IPS-20b (cell line): Measurements from ENCODE around the gene ADGRV1.
"Not testable (repeated sequence)": the region's sequence is repeated elsewhere in the genome, so short reads cannot be mapped to it uniquely, and the experiment has no call there.

ENCODE experiments used
- H3K27ac ChIP-seq: one replicate; pipeline ENCODE4 v1.5.1; 2013; ENCODE audit warnings: low read length
- H3K27me3 ChIP-seq: 2 replicates; pipeline ENCODE4 v1.6.1; 2013; ENCODE audit warnings: mild to moderate bottlenecking, low read length, inconsistent platforms; ENCODE audit not compliant: insufficient read depth
- H3K36me3 ChIP-seq: 2 replicates; pipeline ENCODE4 v1.6.1; 2013; ENCODE audit warnings: low read depth, mild to moderate bottlenecking, inconsistent platforms, low read length, moderate library complexity; ENCODE audit not compliant: insufficient read depth
- H3K4me1 ChIP-seq: 2 replicates; pipeline ENCODE4 v1.6.1; 2013; ENCODE audit warnings: mild to moderate bottlenecking, control low read depth, inconsistent platforms, low read length, moderate library complexity; ENCODE audit not compliant: insufficient read depth
- H3K4me3 ChIP-seq: 2 replicates; pipeline ENCODE4 v1.5.1; 2013; ENCODE audit warnings: mild to moderate bottlenecking, low read length, inconsistent platforms
- H3K9ac ChIP-seq: 2 replicates; pipeline ENCODE4 v1.6.1; 2013; ENCODE audit warnings: low read depth, mild to moderate bottlenecking, inconsistent platforms, low read length, moderate library complexity
- H3K9me3 ChIP-seq: 2 replicates; pipeline ENCODE4 v1.6.1; 2013; ENCODE audit warnings: mild to moderate bottlenecking, low read depth, low read length, inconsistent platforms; ENCODE audit not compliant: insufficient read depth

ADGRV1 gene

GRCh38 chr5:90657788-90658187 lies 99.2 kb downstream of the ADGRV1 start:
- peaks cover 66% of the 10 kb centered on the region for H3K36me3 ChIP-seq
- H3K27me3 ChIP-seq = no peaks in the 10 kb centered on the region
- no peak overlapping the region for H3K27ac ChIP-seq
- H3K4me1 ChIP-seq = no peaks in the 10 kb centered on the region
- no peaks in the 10 kb centered on the region for H3K9me3 ChIP-seq
- no peak overlapping the region for H3K4me3 ChIP-seq
- no peak overlapping the region for H3K9ac ChIP-seq

DNA sequence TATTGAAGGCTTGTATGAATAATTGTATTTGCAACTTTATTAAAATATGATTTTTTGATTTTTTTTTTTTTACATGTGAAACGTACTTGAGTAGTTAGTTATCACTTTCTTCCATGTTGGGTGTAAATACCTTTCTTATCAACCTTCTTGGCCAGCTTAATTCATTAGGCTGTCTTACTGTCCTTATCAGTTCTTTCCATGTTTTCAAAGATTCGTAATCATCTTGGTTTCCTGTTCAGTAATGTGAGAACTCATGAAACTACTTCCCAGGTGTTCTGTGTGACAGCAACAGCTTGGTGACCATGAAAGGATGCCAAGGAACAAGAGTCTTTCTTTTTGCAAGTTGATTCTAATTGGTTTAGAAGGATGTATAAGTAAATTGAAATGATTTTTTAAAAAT lies 100.0 kb downstream of the ADGRV1 start:
- Histone ChIP-seq H3K27ac (no peak overlapping the region), H3K27me3 (no peaks in the 10 kb centered on the region), H3K9ac (no peak overlapping the region), H3K4me1 (no peaks in the 10 kb centered on the region), H3K4me3 (no peak overlapping the region), H3K36me3 (peaks cover 58% of the 10 kb centered on the region), H3K9me3 (no peaks in the 10 kb centered on the region)

DNA sequence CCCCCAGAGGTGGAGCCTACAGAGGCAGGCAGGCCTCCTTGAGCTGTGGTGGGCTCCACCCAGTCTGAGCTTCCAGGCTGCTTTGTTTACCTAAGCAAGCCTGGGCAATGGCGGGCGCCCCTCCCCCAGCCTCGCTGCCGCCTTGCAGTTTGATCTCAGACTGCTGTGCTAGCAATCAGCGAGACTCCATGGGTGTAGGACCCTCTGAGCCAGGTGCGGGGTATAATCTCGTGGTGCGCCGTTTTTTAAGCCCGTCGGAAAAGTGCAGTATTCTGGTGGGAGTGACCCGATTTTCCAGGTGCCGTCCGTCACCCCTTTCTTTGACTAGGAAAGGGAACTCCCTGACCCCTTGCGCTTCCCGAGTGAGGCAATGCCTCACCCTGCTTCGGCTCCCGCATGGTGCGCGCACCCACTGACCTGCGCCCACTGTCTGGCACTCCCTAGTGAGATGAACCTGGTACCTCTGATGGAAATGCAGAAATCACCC lies 109.5 kb downstream of the ADGRV1 start:
- not testable (repeated sequence) for H3K27me3 ChIP-seq, H3K9me3 ChIP-seq, H3K4me1 ChIP-seq
- Histone ChIP-seq H3K9ac (peak overlapping the region; percentile 56; the same call in 1 of the 2 replicates), H3K4me3 (peak overlapping the region; percentile 55; the same call in 1 of the 2 replicates), H3K27ac (peak overlapping the region; percentile 47), H3K36me3 (peaks cover 14% of the 10 kb centered on the region)

DNA sequence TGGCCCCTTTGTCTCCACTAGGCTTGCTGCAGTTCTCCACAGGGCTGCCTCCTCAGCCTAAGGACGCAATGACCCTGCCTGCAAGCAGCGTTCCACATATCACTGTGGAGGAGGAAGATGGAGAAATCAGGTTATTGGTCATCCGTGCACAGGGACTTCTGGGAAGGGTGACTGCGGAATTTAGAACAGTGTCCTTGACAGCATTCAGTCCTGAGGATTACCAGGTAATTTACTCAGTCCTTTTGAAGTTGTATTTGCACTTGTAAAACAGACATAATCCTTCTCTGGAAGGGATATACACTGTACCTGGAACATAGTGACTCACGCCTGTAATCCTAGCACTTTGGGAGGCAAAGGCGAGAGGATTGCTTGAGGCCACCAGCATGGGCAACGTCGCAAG lies 116.6 kb downstream of the ADGRV1 start:
- H3K36me3 ChIP-seq = peaks cover 73% of the 10 kb centered on the region
- no peaks in the 10 kb centered on the region for H3K27me3 ChIP-seq
- no peaks in the 10 kb centered on the region for H3K4me1 ChIP-seq
- no peak overlapping the region for H3K27ac ChIP-seq
- no peak overlapping the region for H3K9ac ChIP-seq
- H3K4me3 ChIP-seq = no peak overlapping the region
- no peaks in the 10 kb centered on the region; the same call in 1 of the 2 replicates for H3K9me3 ChIP-seq

GRCh38 chr5:90680921-90681563 lies 122.4 kb downstream of the ADGRV1 start:
- H3K36me3 ChIP-seq = peaks cover 84% of the 10 kb centered on the region
- H3K4me3 ChIP-seq = no peak overlapping the region
- H3K27ac ChIP-seq = no peak overlapping the region
- no peak overlapping the region for H3K9ac ChIP-seq
- H3K9me3 ChIP-seq = no peaks in the 10 kb centered on the region; the same call in 1 of the 2 replicates
- H3K27me3 ChIP-seq = no peaks in the 10 kb centered on the region
- H3K4me1 ChIP-seq = 0 out of 2 replicates have a peak, but pooled peaks cover 7% of the 10 kb centered on the region

DNA sequence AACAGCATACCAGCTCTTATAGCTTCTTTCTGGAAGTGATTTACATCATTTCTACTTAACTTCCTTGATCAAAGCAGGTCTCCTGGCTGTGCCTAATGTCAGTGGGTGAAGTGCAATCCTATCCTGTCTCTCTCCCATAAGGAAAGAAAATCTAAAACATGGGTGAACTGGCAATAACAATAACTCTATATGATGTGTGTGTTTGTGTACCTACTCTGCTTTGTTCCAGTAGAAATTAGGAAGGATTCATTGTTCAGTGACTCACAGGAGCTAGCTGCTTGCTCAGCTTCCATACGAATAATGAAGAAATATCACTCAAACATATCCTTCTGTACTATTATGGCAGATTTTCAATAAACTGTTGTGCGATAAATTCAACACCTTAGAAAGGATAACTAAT lies 123.7 kb downstream of the ADGRV1 start:
- Histone ChIP-seq H3K4me1 (0 out of 2 replicates have a peak, but pooled peaks cover 7% of the 10 kb centered on the region), H3K27me3 (no peaks in the 10 kb centered on the region), H3K9ac (no peak overlapping the region), H3K36me3 (peaks cover 72% of the 10 kb centered on the region), H3K27ac (no peak overlapping the region), H3K9me3 (no peaks in the 10 kb centered on the region), H3K4me3 (no peak overlapping the region)

GRCh38 chr5:90685425-90686022 lies 126.9 kb downstream of the ADGRV1 start:
- peaks cover 61% of the 10 kb centered on the region for H3K36me3 ChIP-seq
- no peaks in the 10 kb centered on the region for H3K27me3 ChIP-seq
- H3K27ac ChIP-seq = no peak overlapping the region
- 0 out of 2 replicates have a peak, but pooled peaks cover 7% of the 10 kb centered on the region for H3K4me1 ChIP-seq
- H3K9ac ChIP-seq = no peak overlapping the region
- H3K9me3 ChIP-seq = no peaks in the 10 kb centered on the region
- no peak overlapping the region for H3K4me3 ChIP-seq

DNA sequence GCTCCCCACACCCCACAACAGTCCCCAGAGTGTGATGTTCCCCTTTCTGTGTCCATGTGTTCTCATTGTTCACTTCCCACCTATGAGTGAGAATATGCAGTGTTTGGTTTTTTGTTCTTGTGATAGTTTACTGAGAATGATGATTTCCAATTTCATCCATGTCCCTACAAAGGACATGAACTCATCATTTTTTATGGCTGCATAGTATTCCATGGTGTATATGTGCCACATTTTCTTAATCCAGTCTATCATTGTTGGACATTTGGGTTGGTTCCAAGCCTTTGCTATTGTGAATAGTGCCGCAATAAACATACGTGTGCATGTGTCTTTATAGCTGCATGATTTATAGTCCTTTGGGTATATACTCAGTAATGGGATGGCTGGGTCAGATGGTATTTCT lies 127.8 kb downstream of the ADGRV1 start:
- not testable (repeated sequence) for H3K27ac ChIP-seq, H3K4me1 ChIP-seq, H3K9me3 ChIP-seq, H3K9ac ChIP-seq, H3K4me3 ChIP-seq, H3K27me3 ChIP-seq
- H3K36me3 ChIP-seq = peaks cover 59% of the 10 kb centered on the region

- H3K27ac ChIP-seq, H3K9me3 ChIP-seq, H3K27me3 ChIP-seq, H3K9ac ChIP-seq, H3K4me1 ChIP-seq, H3K4me3 ChIP-seq: not testable (repeated sequence)
- H3K36me3 ChIP-seq = peaks cover 63% of the 10 kb centered on the region
These were observed 128.9 kb downstream of the ADGRV1 start for GRCh38 chr5:90687458-90687857.

- Histone ChIP-seq H3K9ac (no peak overlapping the region), H3K27ac (no peak overlapping the region), H3K9me3 (no peaks in the 10 kb centered on the region), H3K4me3 (no peak overlapping the region), H3K36me3 (peaks cover 63% of the 10 kb centered on the region), H3K27me3 (no peaks in the 10 kb centered on the region), H3K4me1 (no peaks in the 10 kb centered on the region)
These were observed 130.5 kb downstream of the ADGRV1 start for GRCh38 chr5:90689064-90689463.

GRCh38 chr5:90690307-90690706 lies 131.7 kb downstream of the ADGRV1 start:
- H3K27me3 ChIP-seq = no peaks in the 10 kb centered on the region
- H3K27ac ChIP-seq = no peak overlapping the region
- no peaks in the 10 kb centered on the region for H3K9me3 ChIP-seq
- H3K4me3 ChIP-seq = no peak overlapping the region
- no peak overlapping the region for H3K9ac ChIP-seq
- H3K36me3 ChIP-seq = peaks cover 62% of the 10 kb centered on the region
- H3K4me1 ChIP-seq = no peaks in the 10 kb centered on the region

DNA sequence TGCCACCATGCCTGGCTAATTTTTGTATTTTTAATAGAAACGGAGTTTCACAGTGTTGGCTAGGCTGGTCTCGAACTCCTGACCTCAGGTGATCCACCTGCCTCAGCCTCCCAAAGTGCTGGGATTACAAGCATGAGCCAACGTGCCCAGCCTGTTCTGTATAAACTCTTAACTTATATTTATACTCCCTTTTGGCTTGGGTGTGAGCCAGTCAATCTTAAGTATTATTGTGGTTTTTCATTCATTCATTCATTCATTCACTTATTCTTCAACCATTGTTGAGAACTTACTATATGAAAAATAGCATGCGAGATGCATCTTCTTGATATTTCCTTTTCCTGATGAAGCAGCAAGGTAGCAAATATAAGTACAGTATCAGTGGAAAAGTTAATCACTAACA lies 132.9 kb downstream of the ADGRV1 start:
- H3K4me3 ChIP-seq = no peak overlapping the region
- H3K9ac ChIP-seq = no peak overlapping the region
- no peaks in the 10 kb centered on the region for H3K27me3 ChIP-seq
- H3K27ac ChIP-seq = no peak overlapping the region
- peaks cover 62% of the 10 kb centered on the region for H3K36me3 ChIP-seq
- no peaks in the 10 kb centered on the region for H3K9me3 ChIP-seq
- no peaks in the 10 kb centered on the region for H3K4me1 ChIP-seq
